Neural progenitor cell (in vitro differentiated cells): Measurements from ENCODE around the gene DNAAF6. TPM values are rescaled to one million over a fixed set of nuclear protein-coding genes. Genes with fewer than 3 reads are reported as not detected.

ENCODE experiments used
- DNase-seq: peaks from one replicate; pipeline ENCODE4 v3.0.0-alpha.2; 2016; ENCODE audit warnings: low spot score
- H2AFZ ChIP-seq: fragments of 200-600 bp; sonication (generic); replicated peaks from 2 replicates; pipeline ENCODE4 v1.6.1; 2016; ENCODE audit warnings: antibody characterized with exemption
- H3F3A ChIP-seq: fragments of 200-600 bp; sonication (generic); 2 replicates; pipeline ENCODE4 v1.6.1; 2016; ENCODE audit warnings: antibody characterized with exemption, low read depth
- H3K27ac ChIP-seq: fragments of 200-600 bp; sonication (generic); 2 replicates; pipeline ENCODE4 v1.5.1; 2016; ENCODE audit warnings: mild to moderate bottlenecking
- H3K27me3 ChIP-seq: fragments of 200-600 bp; sonication (generic); 2 replicates; pipeline ENCODE4 v1.6.1; 2016; ENCODE audit warnings: mild to moderate bottlenecking, moderate library complexity
- H3K36me3 ChIP-seq: fragments of 200-600 bp; sonication (generic); 2 replicates; pipeline ENCODE4 v1.5.1; 2016
- H3K4me1 ChIP-seq: fragments of 200-600 bp; sonication (generic); 2 replicates; pipeline ENCODE4 v1.6.1; 2016; ENCODE audit warnings: mixed run types
- H3K4me2 ChIP-seq: fragments of 200-600 bp; sonication (generic); 2 replicates; pipeline ENCODE4 v1.6.1; 2016
- H3K4me3 ChIP-seq: fragments of 200-600 bp; sonication (generic); 2 replicates; pipeline ENCODE4 v1.5.1; 2016
- H3K79me2 ChIP-seq: fragments of 200-600 bp; sonication (generic); 2 replicates; pipeline ENCODE4 v1.6.1; 2016; ENCODE audit warnings: low read depth
- H3K9ac ChIP-seq: fragments of 200-600 bp; sonication (generic); 2 replicates; pipeline ENCODE4 v1.6.1; 2016
- H3K9me3 ChIP-seq: fragments of 200-600 bp; sonication (generic); 2 replicates; pipeline ENCODE4 v1.5.1; 2016; ENCODE audit warnings: low read depth
- H4K20me1 ChIP-seq: fragments of 200-600 bp; sonication (generic); 2 replicates; pipeline ENCODE4 v1.6.1; 2016; ENCODE audit warnings: low read depth
- H3K27ac Mint-ChIP-seq: 3 replicates; pipeline ENCODE4 v1.8.0; 2021; ENCODE audit warnings: mixed read lengths
- H3K27me3 Mint-ChIP-seq: 2 replicates; pipeline ENCODE4 v1.8.0; 2022; ENCODE audit warnings: low read depth, mild to moderate bottlenecking, inconsistent platforms, moderate library complexity, mixed read lengths; ENCODE audit not compliant: insufficient read depth
- H3K36me3 Mint-ChIP-seq: 3 replicates; pipeline ENCODE4 v1.8.0; 2021; ENCODE audit warnings: mixed read lengths
- H3K4me1 Mint-ChIP-seq: 3 replicates; pipeline ENCODE4 v1.8.0; 2021; ENCODE audit warnings: mixed read lengths
- H3K4me3 Mint-ChIP-seq: 3 replicates; pipeline ENCODE4 v1.8.0; 2021; ENCODE audit warnings: mild to moderate bottlenecking, moderate library complexity, mixed read lengths
- H3K9me3 Mint-ChIP-seq: 3 replicates; pipeline ENCODE4 v1.8.0; 2020; ENCODE audit warnings: mixed read lengths
- EZH2 ChIP-seq: fragments of 200-600 bp; sonication (generic); IDR thresholded peaks from 2 replicates; pipeline ENCODE4 v1.6.1; 2017; ENCODE audit warnings: antibody characterized with exemption, mild to moderate bottlenecking, moderate library complexity
- EZH2phosphoT487 ChIP-seq: fragments of 200-600 bp; sonication (generic); IDR thresholded peaks from 2 replicates; pipeline ENCODE4 v1.6.1; 2017; ENCODE audit warnings: antibody characterized with exemption
- total RNA-seq: library from RNA; depleted of rRNA; stranded (reverse); fragments of >200 nt; gene quantifications from 2 replicates; pipeline ENCODE4 v1.2.3, GENCODE V29; 2015; ENCODE audit warnings: low replicate concordance
- TF ChIP-seq, protein P1 (sequence below): fragments of 200-600 bp; sonication (generic); IDR thresholded peaks from 2 replicates; pipeline ENCODE4 v1.5.1; 2017; ENCODE audit warnings: antibody characterized with exemption, mild to moderate bottlenecking

Gene DNAAF6
- total RNA-seq, 1 donor from 2014 or later, result 0.07 TPM

DNA sequence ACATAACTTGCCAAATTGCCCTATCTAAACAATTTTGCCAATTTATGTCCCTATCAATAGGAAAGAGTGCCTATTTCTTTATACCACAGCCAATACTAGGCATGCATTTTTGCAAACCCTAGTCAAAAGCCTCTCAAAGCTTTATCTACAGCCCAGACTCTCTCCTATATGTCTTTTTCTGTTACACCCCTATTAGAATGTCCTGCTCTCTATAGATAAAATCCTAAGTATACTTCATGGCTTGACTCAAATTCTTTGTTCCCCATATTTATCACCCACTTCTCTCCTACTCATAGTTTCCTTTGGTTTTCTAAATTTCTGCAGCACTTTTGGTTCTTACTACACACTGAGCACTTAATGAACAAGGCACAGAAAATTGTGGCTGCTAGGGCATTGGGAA lies 38.2 kb upstream of the DNAAF6 start:
- Histone ChIP-seq H3K9me3 (no peaks in the 10 kb centered on the region), H3K4me1 (no peaks in the 10 kb centered on the region), H3F3A (no peaks in the 10 kb centered on the region), H3K27me3 (no peaks in the 10 kb centered on the region), H3K4me2 (no peak overlapping the region), H3K27ac (no peak overlapping the region), H2AFZ (no peak overlapping the region), H3K9ac (no peak overlapping the region), H4K20me1 (no peaks in the 10 kb centered on the region), H3K36me3 (no peaks in the 10 kb centered on the region), H3K4me3 (no peak overlapping the region), H3K79me2 (no peaks in the 10 kb centered on the region)
- Mint-ChIP-seq H3K4me3 (no peak overlapping the region), H3K27me3 (no peaks in the 10 kb centered on the region), H3K36me3 (peaks cover 2% of the 10 kb centered on the region), H3K4me1 (no peaks in the 10 kb centered on the region), H3K9me3 (no peaks in the 10 kb centered on the region), H3K27ac (no peak overlapping the region)
- no peak for DNase-seq
- TF ChIP-seq EZH2phosphoT487 (no peak), EZH2 (no peak)
- TF ChIP-seq, protein P1, sequence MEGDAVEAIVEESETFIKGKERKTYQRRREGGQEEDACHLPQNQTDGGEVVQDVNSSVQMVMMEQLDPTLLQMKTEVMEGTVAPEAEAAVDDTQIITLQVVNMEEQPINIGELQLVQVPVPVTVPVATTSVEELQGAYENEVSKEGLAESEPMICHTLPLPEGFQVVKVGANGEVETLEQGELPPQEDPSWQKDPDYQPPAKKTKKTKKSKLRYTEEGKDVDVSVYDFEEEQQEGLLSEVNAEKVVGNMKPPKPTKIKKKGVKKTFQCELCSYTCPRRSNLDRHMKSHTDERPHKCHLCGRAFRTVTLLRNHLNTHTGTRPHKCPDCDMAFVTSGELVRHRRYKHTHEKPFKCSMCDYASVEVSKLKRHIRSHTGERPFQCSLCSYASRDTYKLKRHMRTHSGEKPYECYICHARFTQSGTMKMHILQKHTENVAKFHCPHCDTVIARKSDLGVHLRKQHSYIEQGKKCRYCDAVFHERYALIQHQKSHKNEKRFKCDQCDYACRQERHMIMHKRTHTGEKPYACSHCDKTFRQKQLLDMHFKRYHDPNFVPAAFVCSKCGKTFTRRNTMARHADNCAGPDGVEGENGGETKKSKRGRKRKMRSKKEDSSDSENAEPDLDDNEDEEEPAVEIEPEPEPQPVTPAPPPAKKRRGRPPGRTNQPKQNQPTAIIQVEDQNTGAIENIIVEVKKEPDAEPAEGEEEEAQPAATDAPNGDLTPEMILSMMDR, result no peak

DNA sequence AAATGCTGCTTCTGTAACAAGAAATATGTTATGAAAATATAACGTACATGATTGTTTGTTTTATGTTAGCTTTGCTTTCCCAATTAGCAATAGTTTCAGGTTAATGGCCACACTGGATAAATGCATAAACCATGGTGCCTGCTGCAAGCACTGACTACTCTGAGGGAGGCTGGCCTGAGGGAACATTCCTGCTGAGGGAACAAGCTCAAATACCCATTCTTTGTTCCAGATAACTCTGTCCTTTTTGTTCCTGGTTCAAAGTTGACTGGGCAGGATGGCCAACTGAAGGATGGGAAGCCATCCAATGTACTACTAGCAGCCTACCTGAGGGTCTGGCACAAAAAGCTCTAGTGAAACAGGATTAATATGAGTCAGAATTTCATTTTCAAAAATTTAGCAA lies 37.7 kb upstream of the DNAAF6 start:
- Histone ChIP-seq H3K27ac (no peak overlapping the region), H3K9me3 (peaks cover 3% of the 10 kb centered on the region), H3K4me1 (no peaks in the 10 kb centered on the region), H3K9ac (no peak overlapping the region), H4K20me1 (no peaks in the 10 kb centered on the region), H3F3A (no peaks in the 10 kb centered on the region), H2AFZ (no peak overlapping the region), H3K4me2 (no peak overlapping the region), H3K79me2 (no peaks in the 10 kb centered on the region), H3K36me3 (no peaks in the 10 kb centered on the region), H3K27me3 (no peaks in the 10 kb centered on the region), H3K4me3 (no peak overlapping the region)
- Mint-ChIP-seq H3K9me3 (no peaks in the 10 kb centered on the region), H3K4me3 (no peak overlapping the region), H3K36me3 (peaks cover 2% of the 10 kb centered on the region), H3K27ac (no peak overlapping the region), H3K4me1 (no peaks in the 10 kb centered on the region), H3K27me3 (no peaks in the 10 kb centered on the region)
- DNase-seq, result no peak
- TF ChIP-seq EZH2, result no peak
- no peak for TF ChIP-seq EZH2phosphoT487
- TF ChIP-seq, protein P1, result no peak

DNA sequence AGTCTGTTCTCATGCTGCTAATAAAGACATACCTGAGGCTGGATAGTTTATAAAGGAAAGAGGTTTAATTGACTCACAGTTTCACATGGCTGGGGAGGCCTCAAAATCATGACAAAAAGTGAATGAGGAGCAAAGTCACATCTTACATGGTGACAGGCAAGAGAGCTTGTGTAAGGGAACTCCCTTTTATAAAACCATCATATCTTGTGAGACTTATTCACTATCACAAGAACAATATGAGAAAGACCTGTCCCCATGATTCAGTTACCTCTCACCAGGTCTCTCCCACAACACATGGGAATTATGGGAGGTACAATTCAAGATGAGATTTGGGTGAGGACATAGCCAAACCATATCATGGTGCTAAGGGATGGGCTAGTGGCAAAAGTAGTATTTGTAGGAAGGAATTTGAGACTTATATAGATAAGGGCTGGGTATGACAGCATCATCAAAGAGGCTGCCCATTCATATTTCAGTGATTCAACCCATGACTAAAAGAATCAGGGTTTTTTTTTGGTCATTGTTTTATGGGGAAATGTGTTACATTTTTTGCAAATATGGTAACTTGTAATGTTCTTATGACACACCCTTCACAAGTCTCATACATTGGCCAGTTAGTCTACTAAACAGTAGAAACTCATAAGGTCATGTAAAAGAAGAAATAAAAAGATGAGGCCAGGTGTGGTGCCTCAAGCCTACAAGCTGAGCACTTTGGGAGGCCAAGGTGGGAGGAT lies 34.9 kb upstream of the DNAAF6 start:
- Mint-ChIP-seq H3K36me3 (no peaks in the 10 kb centered on the region), H3K9me3 (no peaks in the 10 kb centered on the region), H3K27ac (no peak overlapping the region), H3K4me3 (no peak overlapping the region), H3K4me1 (no peaks in the 10 kb centered on the region), H3K27me3 (no peaks in the 10 kb centered on the region)
- TF ChIP-seq EZH2, result no peak
- TF ChIP-seq, protein P1, result no peak
- TF ChIP-seq EZH2phosphoT487, result no peak
- Histone ChIP-seq H3K4me3 (no peak overlapping the region), H3K36me3 (no peaks in the 10 kb centered on the region), H3K79me2 (no peaks in the 10 kb centered on the region), H3K9me3 (peaks cover 3% of the 10 kb centered on the region), H3F3A (no peaks in the 10 kb centered on the region), H2AFZ (no peak overlapping the region), H3K27ac (no peak overlapping the region), H3K27me3 (no peaks in the 10 kb centered on the region), H3K4me2 (no peak overlapping the region), H3K9ac (no peak overlapping the region), H4K20me1 (no peaks in the 10 kb centered on the region), H3K4me1 (no peaks in the 10 kb centered on the region)
- no peak for DNase-seq
